HG03378 (cell line): Measurements from ENCODE around the gene NPTX1.

Experiments
- ATAC-seq: cut with Tn5 transposase; IDR thresholded peaks from one replicate; pipeline ENCODE4 v1.9.1; 2021; ENCODE audit warnings: mild to moderate bottlenecking, moderate library complexity; ENCODE audit not compliant: unreplicated experiment

Gene NPTX1

DNA sequence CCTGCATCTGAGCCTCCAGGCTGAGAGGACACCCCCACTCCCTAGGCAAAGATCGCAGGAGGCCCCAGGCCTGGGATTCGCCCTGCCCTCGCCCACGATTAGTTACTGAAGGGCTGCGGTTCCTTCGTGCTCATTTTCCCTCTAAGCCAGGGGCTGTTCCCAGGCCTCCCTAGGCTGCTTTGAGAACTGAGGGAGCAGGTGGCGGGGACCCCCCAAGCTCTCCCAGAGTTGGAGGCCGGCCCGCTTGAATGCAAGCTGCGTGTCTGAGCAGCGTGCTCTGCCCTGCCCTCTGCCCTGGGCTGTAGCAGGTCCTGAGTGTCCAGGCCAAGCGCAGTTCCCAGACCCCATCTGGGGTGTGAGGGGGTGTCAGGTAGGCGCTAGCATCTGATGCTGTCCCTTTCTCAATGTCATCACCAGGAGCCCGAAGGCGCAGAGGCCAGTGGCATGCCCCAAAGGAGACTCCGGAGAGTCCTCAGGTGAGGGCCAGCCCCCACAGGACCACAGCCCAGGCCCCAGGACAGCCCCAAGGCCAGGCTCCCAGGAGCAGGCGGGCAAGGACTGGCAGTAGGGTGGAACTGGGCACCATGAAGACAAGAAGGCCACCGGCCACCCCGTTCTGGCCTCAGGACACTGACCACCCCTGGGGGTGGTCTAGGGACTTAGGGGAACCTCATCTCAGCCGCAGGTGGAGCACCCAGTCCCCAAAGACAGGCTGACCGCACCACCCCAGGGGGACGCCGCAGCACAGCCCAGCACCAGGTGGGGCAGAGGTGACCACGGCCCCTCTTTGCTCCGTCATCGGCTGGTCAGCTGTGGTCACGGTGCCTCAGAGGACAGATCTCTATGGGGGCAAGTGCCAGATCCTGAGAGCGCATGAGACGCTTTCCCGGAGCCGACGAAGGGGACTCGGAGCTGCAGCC, 46.8 kb downstream of the NPTX1 start:
- ATAC-seq = no peak

- ATAC-seq = no peak
Measured at GRCh38 chr17:80428796-80429195, 47.6 kb downstream of the NPTX1 start.

GRCh38 chr17:80428363-80428762, 48.0 kb downstream of the NPTX1 start:
- ATAC-seq = no peak

DNA sequence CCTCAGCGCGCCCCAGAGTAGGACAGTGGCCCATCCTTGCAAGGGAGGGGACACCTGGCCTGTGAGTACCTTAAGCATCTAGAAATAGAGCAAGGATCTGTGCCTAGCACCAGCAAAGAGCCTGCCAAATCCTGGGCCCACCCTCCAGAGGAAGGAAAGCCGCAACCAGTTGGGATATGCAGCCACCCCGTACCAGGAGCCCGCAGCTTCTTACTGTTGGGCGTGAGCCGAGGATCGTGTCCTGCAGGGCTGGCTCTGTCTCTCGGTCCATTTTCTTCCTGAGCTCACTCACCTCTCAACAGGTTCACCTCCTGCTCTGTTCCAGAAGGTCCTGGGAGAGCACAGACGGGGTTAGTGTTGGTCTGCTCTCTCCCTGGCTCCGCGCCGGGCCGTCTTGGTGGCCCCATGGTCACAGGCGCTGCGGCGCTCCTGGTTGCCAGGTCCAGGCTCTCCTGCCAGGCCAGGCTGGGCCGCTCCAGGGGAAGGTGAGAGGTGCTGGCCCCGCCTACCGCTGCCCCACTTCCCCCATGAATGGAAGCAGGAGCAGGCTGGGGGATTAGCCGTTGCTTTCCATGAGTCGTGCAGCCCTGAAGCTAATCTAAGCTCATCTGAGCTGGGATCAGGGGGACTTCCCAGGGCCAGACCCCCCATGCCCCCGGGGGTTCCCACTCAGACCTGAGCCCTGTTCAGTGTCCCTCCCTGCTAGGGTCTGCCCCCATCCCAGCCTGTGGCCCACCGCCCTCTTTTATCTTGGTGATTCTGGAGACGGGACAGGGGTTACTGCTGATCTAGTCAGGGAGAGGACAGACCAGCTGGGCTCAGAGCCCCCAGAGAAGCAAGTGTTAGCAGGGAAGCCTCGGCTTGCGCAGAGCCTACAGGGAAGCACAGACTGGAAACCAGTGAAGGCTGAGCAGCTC, 48.8 kb downstream of the NPTX1 start:
- no peak for ATAC-seq

- ATAC-seq = no peak
Measured at GRCh38 chr17:80426671-80427326, 49.6 kb downstream of the NPTX1 start.

GRCh38 chr17:80425835-80426426, 50.5 kb downstream of the NPTX1 start:
- ATAC-seq = no peak

DNA sequence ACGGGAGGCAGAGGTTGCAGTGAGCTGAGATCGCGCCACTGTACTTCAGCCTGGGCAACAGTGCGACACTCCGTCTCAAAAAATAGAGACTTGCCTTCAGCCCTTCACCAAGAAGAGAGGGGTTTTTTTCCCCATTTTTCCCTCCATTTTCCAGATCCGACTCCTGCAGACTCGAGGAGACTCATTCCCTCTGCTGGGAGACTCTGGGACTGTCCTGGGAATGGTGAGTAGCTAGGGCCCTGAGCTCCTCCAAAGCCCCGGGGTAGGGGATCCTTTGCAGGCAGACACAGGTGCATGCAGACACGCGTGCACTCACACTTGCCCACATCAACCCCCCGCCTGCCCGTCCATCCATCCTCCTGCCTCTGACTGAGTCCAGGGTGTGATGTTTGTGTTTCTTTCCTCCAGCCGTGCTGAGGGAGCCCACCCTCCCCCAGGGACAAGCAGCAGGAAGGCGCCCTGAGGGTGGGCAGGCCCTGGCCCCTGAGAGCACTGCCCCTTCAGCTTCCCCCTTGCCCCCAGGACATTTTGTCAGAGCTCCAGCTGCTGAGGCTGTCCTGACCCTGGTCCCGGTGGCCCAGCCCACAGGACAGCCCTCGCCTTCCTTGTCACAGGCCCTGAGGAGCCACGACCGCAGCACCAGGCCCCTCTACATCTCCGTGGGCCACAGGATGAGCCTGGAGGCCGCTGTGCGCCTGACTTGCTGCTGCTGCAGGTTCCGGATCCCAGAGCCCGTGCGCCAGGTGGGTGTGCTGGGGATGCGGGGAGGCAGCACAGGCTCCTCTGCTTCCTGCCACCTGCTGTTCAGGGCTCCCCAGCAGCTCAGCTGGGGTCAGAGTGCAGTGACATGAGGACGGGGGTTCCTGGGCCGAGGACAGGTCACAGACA, 51.3 kb downstream of the NPTX1 start:
- no peak for ATAC-seq

DNA sequence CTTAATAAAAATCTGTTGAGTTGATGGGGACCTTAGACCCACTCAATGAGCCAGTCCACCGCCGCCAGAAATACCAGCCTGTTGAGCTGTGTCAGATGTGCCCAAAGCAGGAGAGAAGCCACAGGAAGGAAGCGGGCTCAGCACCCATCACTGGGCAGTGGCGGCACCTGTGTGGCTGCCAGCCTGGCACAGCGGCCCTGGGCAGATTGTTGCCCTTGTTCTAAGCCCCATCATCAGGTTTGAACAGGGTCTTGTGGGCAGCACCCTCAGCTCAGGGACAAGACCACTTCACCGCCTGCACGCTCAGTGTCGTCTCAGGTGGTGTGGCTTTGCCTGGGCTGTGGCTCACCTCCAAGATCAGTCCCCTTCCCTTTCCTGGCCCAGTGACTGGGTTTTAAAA, 52.1 kb downstream of the NPTX1 start:
- ATAC-seq = no peak

DNA sequence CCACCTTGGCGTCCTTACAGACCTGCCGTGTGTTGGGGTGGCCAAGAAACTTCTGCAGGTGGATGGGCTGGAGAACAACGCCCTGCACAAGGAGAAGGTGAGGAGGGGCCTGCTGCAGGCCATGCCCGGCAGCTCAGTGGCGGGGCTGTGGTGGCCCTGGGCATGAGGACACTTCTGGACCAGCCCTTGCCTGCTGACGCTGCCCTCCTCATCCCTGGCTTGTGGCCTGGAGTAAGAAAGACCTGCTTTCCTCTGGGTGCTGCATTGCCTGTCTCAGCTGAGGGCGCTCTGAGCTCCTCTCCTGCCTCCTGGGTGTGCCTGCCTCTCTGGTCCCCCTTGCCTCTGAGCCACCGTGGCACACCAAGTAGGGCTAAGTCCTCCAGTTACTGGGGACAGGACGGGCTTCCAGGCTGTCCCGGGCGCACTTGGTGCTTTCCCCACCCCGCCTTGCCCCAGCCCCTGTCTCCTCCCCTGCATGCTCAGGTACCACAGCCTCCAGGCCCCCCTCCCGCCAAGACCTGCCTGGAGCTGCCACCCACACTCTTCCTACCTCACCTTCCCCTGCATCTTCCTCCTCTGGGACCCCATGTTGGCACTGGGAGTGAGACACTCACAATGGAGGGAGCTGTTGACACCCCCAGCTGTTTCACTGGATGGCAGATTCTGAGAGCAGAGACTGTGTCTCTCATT, 52.7 kb downstream of the NPTX1 start:
- no peak for ATAC-seq

GRCh38 chr17:80422981-80423380, 53.4 kb downstream of the NPTX1 start:
- ATAC-seq = no peak

- no peak for ATAC-seq
Measured at GRCh38 chr17:80422276-80422675, 54.1 kb downstream of the NPTX1 start.

DNA sequence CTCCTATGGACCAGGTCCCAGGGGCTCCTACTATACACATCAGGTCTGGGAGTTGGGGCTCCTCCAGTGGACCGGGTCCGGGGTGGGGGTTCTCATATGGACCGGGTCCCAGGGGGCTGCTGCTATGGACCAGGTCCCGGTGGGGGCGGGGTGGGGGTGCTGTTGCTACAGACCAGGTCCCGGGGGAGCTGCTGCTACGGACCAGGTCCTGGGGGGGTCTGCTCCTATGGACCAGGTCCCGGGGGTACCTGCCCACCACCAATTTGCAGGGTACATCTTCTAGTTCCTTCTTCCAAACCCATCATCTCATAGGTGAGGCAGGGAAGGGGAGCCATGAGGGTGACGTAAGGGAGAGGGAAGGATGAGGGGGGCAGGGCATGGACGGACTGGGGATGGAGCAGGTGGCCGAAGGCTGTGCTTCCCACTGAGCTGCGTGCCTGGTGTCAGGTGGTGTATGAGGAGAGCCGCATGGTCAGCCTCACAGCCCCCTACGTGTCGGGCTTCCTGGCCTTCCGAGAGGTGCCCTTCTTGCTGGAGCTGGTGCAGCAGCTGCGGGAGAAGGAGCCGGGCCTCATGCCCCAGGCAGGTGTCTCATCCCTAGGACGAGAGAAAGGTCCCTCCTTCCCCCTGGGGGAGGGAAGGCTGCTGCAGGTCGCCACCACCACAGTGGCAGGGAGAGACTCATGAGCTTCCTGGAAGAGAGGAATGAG, 54.9 kb downstream of the NPTX1 start:
- ATAC-seq = no peak

DNA sequence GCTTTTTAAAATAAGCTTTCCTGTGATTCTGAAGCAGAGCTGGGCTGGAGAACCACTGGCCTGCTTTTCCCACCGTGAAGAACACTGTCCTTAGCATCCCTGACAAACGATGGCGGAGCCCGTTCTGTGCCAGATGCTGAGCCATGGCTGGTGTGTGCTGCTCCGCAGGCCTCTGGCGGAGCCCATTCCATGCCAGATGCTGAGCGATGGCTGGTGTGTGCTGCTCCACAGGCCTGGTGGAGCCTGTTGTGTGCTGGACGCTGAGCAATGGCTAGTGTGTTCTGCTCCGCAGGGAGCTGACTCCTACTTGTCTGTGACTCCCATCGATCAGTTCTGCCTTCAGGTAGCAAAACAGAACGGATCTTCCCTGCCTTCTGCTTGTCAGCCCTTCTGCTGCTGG, 57.2 kb downstream of the NPTX1 start:
- ATAC-seq = no peak

- no peak for ATAC-seq
Measured at GRCh38 chr17:80418589-80418988, 57.8 kb downstream of the NPTX1 start.
